Measurements from ENCODE around the gene PARD6B.

GRCh38 chr20:50750145-50750671 is 18.8 kb downstream of the PARD6B start:
- no peak for TF ChIP-seq RFX5 (IDR thresholded peaks at IDR 0.05; ENCODE audit: low read depth, low read length)
- no peak for TF ChIP-seq CTCF (conservative IDR thresholded peaks at IDR 0.05; ENCODE audit: low read depth, low read length)
- TF ChIP-seq POLR2A (IDR thresholded peaks at IDR 0.05; ENCODE audit: low read depth, low read length) = no peak
- TF ChIP-seq USF2 (IDR thresholded peaks at IDR 0.05; ENCODE audit: low read depth, low read length) = no peak
- TF ChIP-seq BHLHE40 (IDR thresholded peaks at IDR 0.05; ENCODE audit: low read depth, low read length) = no peak
- no peak for TF ChIP-seq CEBPB (IDR thresholded peaks at IDR 0.05; ENCODE audit: low read depth, low read length)
- TF ChIP-seq FOS (IDR thresholded peaks at IDR 0.05; ENCODE audit: low read depth, low read length) = no peak
- no peak for TF ChIP-seq MAFK (IDR thresholded peaks at IDR 0.05; ENCODE audit: low read depth, low read length)
- TF ChIP-seq SMC3 (IDR thresholded peaks at IDR 0.05; ENCODE audit: low read depth, low read length) = no peak
- no peak for TF ChIP-seq RAD21 (IDR thresholded peaks at IDR 0.05; ENCODE audit: low read length)
